GM23248 (cell line): ENCODE results near the gene NCLN. TPM values are rescaled to one million over a fixed set of nuclear protein-coding genes. Genes with fewer than 3 reads are reported as not detected.

ENCODE experiments used
- DNase-seq: peaks from one replicate; pipeline ENCODE4 v3.0.0-alpha.2; 2015
- H2AFZ ChIP-seq: fragments of 200-600 bp; sonication (generic); 2 replicates; pipeline ENCODE4 v1.6.1; 2016; ENCODE audit warnings: antibody characterized with exemption
- H3F3A ChIP-seq: fragments of 200-600 bp; sonication (generic); 2 replicates; pipeline ENCODE4 v1.6.1; 2016; ENCODE audit warnings: mild to moderate bottlenecking, antibody characterized with exemption, mixed run types; ENCODE audit not compliant: insufficient read depth
- H3K27ac ChIP-seq: fragments of 200-600 bp; sonication (generic); 2 replicates; pipeline ENCODE4 v1.5.1; 2016; ENCODE audit warnings: mild to moderate bottlenecking
- H3K27me3 ChIP-seq: fragments of 200-600 bp; sonication (generic); replicated peaks from 2 replicates; pipeline ENCODE4 v1.6.1; 2016; ENCODE audit warnings: mild to moderate bottlenecking; ENCODE audit not compliant: insufficient read depth
- H3K36me3 ChIP-seq: fragments of 200-600 bp; sonication (generic); 2 replicates; pipeline ENCODE4 v1.6.1; 2016; ENCODE audit warnings: low read depth, mild to moderate bottlenecking
- H3K4me1 ChIP-seq: fragments of 200-600 bp; sonication (generic); 2 replicates; pipeline ENCODE4 v1.6.1; 2016; ENCODE audit warnings: mild to moderate bottlenecking; ENCODE audit not compliant: insufficient read depth
- H3K4me2 ChIP-seq: fragments of 200-600 bp; sonication (generic); one replicate; pipeline ENCODE4 v1.6.1; 2016; ENCODE audit warnings: mild to moderate bottlenecking; ENCODE audit not compliant: unreplicated experiment
- H3K4me3 ChIP-seq: fragments of 200-600 bp; sonication (generic); 2 replicates; pipeline ENCODE4 v1.5.1; 2016; ENCODE audit warnings: mild to moderate bottlenecking
- H3K79me2 ChIP-seq: fragments of 200-600 bp; sonication (generic); 2 replicates; pipeline ENCODE4 v1.6.1; 2016; ENCODE audit warnings: mild to moderate bottlenecking; ENCODE audit not compliant: insufficient read depth
- H3K9ac ChIP-seq: fragments of 200-600 bp; sonication (generic); 2 replicates; pipeline ENCODE4 v1.6.1; 2016; ENCODE audit warnings: mild to moderate bottlenecking
- H3K9me2 ChIP-seq: fragments of 200-600 bp; sonication (generic); 2 replicates; pipeline ENCODE4 v1.6.1; 2016; ENCODE audit warnings: mixed run types, mild to moderate bottlenecking, moderate library complexity; ENCODE audit not compliant: insufficient read depth
- H3K9me3 ChIP-seq: fragments of 200-600 bp; sonication (generic); one replicate; pipeline ENCODE4 v1.6.1; 2017; ENCODE audit warnings: low read depth
- H4K20me1 ChIP-seq: fragments of 200-600 bp; sonication (generic); 2 replicates; pipeline ENCODE4 v1.6.0; 2016; ENCODE audit not compliant: insufficient read depth
- EZH2 ChIP-seq: fragments of 200-600 bp; sonication (generic); IDR thresholded peaks from 2 replicates; pipeline ENCODE4 v1.6.1; 2018; ENCODE audit warnings: antibody characterized with exemption, mild to moderate bottlenecking; ENCODE audit not compliant: insufficient read depth, poor library complexity, severe bottlenecking
- EZH2phosphoT487 ChIP-seq: fragments of 200-600 bp; sonication (generic); IDR thresholded peaks from 2 replicates; pipeline ENCODE4 v1.6.1; 2018; ENCODE audit warnings: antibody characterized with exemption, moderate library complexity, mild to moderate bottlenecking, low read depth; ENCODE audit not compliant: insufficient read depth
- WGBS, 2 experiments: methylation state at CpG; one replicate each; pipeline ENCODE4 v1.1.6; 2015 to 2017; ENCODE audit warnings: low lambda C conversion rate in 2 of 2, low coverage in 1 of 2; ENCODE audit errors: missing lambda C conversion rate in 2 of 2; 5-methylcytosine and 5-hydroxymethylcytosine counted together
- in situ Hi-C: fragments of 300-500 bp; cut with MboI; formaldehyde crosslinking; loops from 2 replicates; pipeline ENCODE4 v1.15.0; 2020
- polyA plus RNA-seq: library from polyadenylated mRNA; unstranded; fragments of >200 nt; fragmentation: Nextera tagmentation; extraction: Ambion mirVana; gene quantifications from 2 replicates; pipeline ENCODE4 v1.2.1, GENCODE V29; 2016
- total RNA-seq: library from RNA; depleted of rRNA; stranded (reverse); fragments of >200 nt; shearing (Covaris generic); gene quantifications from 2 replicates; pipeline ENCODE4 v1.2.3, GENCODE V29; 2014; rRNA removed

Gene NCLN
- total RNA-seq, result 73.0 and 76.5 TPM in 2 replicates
- polyA plus RNA-seq, result 84.8 and 91.3 TPM in 2 replicates

- no peaks in the 10 kb centered on the region for H3K9me3 ChIP-seq
- WGBS, 2 experiments, result 1% methylated on average over 42 to 43 of the region's 69 CpGs
- peak within 1 kb of the TSS; percentile 95 for H3K4me2 ChIP-seq
Measured at GRCh38 chr19:3185461-3186159, at the start of gene NCLN. Gene NCLN, plus strand, starts transcription at chr19:3185930. Its CDS starts 101 bp downstream, at chr19:3186031.

GRCh38 chr19:3135961-3136683, 49.6 kb upstream of the NCLN start, which contains the start of gene GNA15:
Gene GNA15, plus strand, starts transcription at chr19:3136033. Its CDS starts 418 bp downstream, at chr19:3136451.
- no peak within 1 kb of the TSS for H3K27ac ChIP-seq
- no peak within 1 kb of the TSS for H3K4me3 ChIP-seq
- TF ChIP-seq EZH2, result no peak
- no peak for TF ChIP-seq EZH2phosphoT487
- peaks cover 12% of the 10 kb centered on the region for H3K4me1 ChIP-seq
- H2AFZ ChIP-seq, result no peak within 1 kb of the TSS
- no peaks in the 10 kb centered on the region for H3K36me3 ChIP-seq
- H3K9ac ChIP-seq, result no peak within 1 kb of the TSS
- H3K9me3 ChIP-seq, result no peaks in the 10 kb centered on the region
- 79 to 87% methylated on average over 19 to 40 of the region's 40 CpGs for whole genome bisulfite sequencing, 2 experiments
- no peak for DNase-seq
- no peaks in the 10 kb centered on the region for H4K20me1 ChIP-seq
- H3K79me2 ChIP-seq, result no peaks in the 10 kb centered on the region
- no peaks in the 10 kb centered on the region for H3K27me3 ChIP-seq
- no peak within 1 kb of the TSS for H3K4me2 ChIP-seq
- H3K9me2 ChIP-seq, result no peaks in the 10 kb centered on the region
- in situ Hi-C loops, result no loop called here
- H3F3A ChIP-seq, result peaks cover 6% of the 10 kb centered on the region

More at GRCh38 chr19:3185461-3186159, at the start of gene NCLN:
- peak; percentile 97 for DNase-seq
- no peaks in the 10 kb centered on the region for H3K27me3 ChIP-seq
- H3K4me3 ChIP-seq, result peak within 1 kb of the TSS; percentile 88
- peaks cover 10% of the 10 kb centered on the region for H3K4me1 ChIP-seq
- in situ Hi-C loops, result no loop called here
- peaks cover 44% of the 10 kb centered on the region for H3K79me2 ChIP-seq
- TF ChIP-seq EZH2 (no peak), EZH2phosphoT487 (no peak)
- no peaks in the 10 kb centered on the region for H3K36me3 ChIP-seq
- H3K27ac ChIP-seq, result peak within 1 kb of the TSS; percentile 46
- H2AFZ ChIP-seq, result peak within 1 kb of the TSS; percentile 98
- H3K9me2 ChIP-seq, result no peaks in the 10 kb centered on the region
- no peaks in the 10 kb centered on the region for H4K20me1 ChIP-seq
- H3K9ac ChIP-seq, result peak within 1 kb of the TSS; percentile 88
- H3F3A ChIP-seq, result no peaks in the 10 kb centered on the region

GRCh38 chr19:3136684-3137055, 49.1 kb upstream of the NCLN start:
- no peaks in the 10 kb centered on the region for H3K79me2 ChIP-seq
- no peaks in the 10 kb centered on the region for H3K36me3 ChIP-seq
- H3K27ac ChIP-seq, result no peak overlapping the region
- H3K9ac ChIP-seq, result no peak overlapping the region
- H3K9me2 ChIP-seq, result no peaks in the 10 kb centered on the region
- 90 to 92% methylated on average over 14 to 16 of the region's 16 CpGs for WGBS, 2 experiments
- H2AFZ ChIP-seq, result no peak overlapping the region
- in situ Hi-C loops, result no loop called here
- H3K9me3 ChIP-seq, result no peaks in the 10 kb centered on the region
- no peak overlapping the region for H3K4me3 ChIP-seq
- H3K27me3 ChIP-seq, result no peaks in the 10 kb centered on the region
- H3F3A ChIP-seq, result peaks cover 11% of the 10 kb centered on the region
- no peak for DNase-seq
- peaks cover 17% of the 10 kb centered on the region for H3K4me1 ChIP-seq
- TF ChIP-seq EZH2phosphoT487, result no peak
- H4K20me1 ChIP-seq, result no peaks in the 10 kb centered on the region
- H3K4me2 ChIP-seq, result no peak overlapping the region

GRCh38 chr19:3137119-3137518, 48.6 kb upstream of the NCLN start:
- peaks cover 18% of the 10 kb centered on the region for H3K4me1 ChIP-seq
- H3K79me2 ChIP-seq, result no peaks in the 10 kb centered on the region
- TF ChIP-seq EZH2phosphoT487 (no peak), EZH2 (no peak)
- no peak overlapping the region for H3K4me2 ChIP-seq
- DNase-seq, result no peak
- H3F3A ChIP-seq, result peaks cover 12% of the 10 kb centered on the region
- H3K36me3 ChIP-seq, result no peaks in the 10 kb centered on the region
- H3K27ac ChIP-seq, result no peak overlapping the region
- in situ Hi-C loops, result no loop called here
- no peak overlapping the region; the same call in 1 of the 2 replicates for H2AFZ ChIP-seq
- no peaks in the 10 kb centered on the region for H3K9me3 ChIP-seq
- 41 to 44% methylated on average over 7 of the region's 7 CpGs for WGBS, 2 experiments
- H3K27me3 ChIP-seq, result no peaks in the 10 kb centered on the region
- no peak overlapping the region for H3K4me3 ChIP-seq
- no peak overlapping the region for H3K9ac ChIP-seq
- no peaks in the 10 kb centered on the region for H4K20me1 ChIP-seq
- no peaks in the 10 kb centered on the region for H3K9me2 ChIP-seq
